Stimulated activated CD8-positive, alpha-beta memory T cell treated with anti-CD3 and anti-CD28 coated beads, Interleukin-12 subunit alpha, Interleukin-12 subunit beta, amount 100 ng/mL, for 24 hours (primary cell): ENCODE data around the gene P2RX1.
"Not testable (repeated sequence)": the region's sequence is repeated elsewhere in the genome, so short reads cannot be mapped to it uniquely, and the experiment has no call there.

Source experiments
- DNase-seq: peaks from one replicate; pipeline ENCODE4 v3.0.0-alpha.2; 2020; ENCODE audit errors: extremely low read depth

Gene P2RX1

DNA sequence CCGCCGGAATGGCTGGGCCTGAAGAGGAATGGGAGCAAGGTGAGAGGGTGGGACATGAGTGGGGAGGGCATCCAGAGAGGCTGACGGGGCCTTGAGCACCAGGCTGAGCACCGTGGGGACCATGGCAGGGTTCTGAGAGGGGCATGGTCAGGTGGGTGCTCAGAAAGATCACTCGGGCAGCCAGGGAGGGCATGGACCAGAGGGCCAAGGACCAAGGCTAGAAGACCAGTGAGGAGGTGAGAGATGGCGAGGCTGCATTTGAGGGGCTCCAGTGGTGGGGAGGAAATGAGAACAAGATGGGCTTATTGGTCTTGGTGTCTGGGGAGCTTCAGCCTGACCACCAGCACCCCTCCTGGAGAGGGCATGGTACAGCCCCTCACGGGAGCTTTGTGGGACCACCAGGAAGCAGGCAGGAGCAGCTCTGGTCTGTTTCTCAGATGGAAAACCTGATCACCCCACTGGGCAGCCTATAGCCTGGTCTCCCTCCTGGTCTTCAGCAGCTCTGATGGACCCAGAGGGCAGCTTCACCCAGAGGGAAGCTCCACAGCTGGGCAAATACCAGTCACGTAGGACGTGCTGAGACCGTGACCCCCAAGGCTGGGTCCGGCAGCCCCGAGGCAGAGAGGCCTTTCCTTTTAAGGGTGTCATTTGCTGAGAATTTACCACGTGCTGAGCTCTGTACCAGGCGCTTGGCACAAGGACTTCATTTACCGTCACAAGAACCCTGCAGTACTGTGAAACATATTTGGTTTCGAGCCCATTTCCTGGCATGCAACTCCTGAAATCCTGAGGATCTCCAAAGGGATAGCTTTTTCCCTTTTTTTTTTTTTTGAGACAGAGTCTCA, 58.8 kb downstream of the P2RX1 start:
- DNase-seq = no peak

DNA sequence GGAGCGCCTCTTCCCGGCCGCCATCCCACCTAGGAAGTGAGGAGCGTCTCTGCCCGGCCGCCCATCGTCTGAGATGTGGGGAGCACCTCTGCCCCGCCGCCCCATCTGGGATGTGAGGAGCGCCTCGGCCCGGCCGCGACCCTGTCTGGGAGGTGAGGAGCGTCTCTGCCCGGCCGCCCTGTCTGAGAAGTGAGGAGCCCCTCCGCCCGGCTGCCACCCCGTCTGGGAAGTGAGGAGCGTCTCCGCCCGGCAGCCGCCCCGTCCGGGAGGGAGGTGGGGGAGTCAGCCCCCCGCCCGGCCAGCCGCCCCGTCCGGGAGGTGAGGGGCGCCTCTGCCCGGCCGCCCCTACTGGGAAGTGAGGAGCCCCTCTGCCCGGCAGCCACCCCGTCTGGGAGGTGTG, 62.1 kb downstream of the P2RX1 start:
- not testable (repeated sequence) for DNase-seq

DNA sequence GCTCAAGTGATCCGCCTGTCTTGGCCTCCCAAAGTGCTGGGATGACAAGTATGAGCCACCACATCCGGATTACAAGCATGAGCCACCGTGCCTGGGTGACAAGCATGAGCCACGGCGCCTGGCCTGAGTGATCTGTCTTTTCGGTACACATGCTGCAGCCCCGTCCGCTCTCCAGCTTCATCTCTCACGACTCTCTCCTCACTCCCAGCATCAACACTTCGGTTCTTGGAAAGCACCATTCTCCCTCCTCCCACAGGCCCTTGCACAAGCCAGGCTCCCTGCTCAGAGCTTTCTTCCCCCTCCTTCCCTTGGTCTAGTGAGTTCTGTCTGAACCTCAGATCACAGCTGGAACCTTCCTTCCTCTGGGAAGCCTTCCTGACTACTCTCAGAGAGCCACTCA, 63.7 kb downstream of the P2RX1 start:
- DNase-seq = no peak

DNA sequence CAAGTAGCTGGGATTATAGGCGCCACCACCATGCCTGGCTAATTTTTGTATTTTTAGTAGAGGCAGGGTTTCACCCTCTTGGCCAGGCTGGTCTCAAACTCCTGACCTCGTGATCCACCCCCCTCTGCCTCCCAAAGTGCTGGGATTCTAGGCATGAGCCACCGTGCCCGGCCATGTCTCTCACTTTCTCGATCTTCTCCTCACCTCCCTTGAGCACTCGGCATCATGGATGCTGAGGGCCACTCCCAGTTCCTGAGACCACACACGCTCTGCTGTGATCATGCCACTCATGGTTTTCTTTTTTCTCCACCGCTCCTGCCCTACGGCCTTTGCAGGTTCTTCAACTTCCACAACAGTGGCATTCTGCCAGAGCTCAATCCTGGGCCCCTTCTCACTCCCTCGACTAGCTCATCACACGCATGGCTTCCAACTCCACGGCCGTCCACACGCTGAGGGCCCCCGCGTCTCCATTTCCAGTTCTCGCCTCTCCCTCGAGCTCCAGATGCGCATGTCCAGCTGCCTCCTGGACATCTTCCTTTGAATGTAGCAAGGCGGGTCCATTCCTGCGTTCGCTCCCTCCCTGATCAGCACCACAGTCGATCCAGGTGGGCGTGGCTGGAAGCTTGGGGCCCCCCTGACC, 64.7 kb downstream of the P2RX1 start:
- DNase-seq = no peak

DNA sequence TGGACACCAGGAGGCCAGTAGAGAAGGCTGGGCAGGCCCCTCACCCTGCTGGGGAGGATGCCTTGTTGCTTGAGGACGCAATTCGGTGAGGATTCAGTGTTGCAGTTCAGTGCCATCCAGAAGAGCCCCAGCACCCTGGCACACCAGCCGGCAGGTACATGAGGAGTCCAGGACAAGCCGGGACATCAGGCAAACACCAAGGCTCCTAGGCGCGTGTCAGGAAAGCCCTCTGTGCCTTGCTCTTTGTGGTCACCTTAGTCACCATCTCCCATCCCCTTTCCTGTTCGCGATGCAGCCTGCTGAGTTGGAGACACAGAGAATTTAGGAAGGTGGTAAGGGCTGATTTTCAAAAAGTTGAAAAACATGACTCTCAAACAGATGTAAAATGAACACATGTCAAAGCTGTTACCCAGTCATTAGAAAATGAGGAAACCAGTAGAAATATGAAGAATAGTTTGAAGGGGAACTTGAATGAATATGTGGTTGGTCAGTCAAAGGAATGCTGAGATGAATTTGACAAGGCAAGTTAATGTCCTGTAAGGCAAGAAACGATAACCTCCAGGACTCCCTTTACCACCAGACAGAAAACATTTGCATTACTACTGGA, 67.9 kb downstream of the P2RX1 start:
- DNase-seq = no peak

DNA sequence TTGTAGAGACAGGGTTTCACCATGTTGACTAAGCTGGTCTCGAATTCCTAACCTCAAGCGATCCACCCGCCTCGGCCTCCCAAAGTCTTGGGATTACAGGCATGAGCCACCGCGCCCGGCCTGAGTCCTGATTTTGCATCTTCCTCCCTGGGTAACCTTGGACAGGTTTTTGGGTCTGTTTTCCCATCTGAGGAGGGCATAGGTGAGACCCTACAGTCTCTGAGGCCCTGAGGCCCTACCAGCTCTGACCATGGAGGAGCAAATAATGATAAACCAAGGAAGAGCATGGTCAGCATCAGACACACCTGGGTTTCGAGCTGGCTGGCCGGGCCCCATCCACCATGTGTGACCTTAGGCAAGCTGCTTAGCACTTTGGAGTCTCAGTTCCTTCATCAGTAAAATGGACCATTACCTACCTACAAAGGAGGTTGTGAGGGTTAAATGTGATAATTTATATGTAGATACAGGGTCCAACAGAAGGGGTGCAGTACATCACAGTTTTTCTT, 69.0 kb downstream of the P2RX1 start:
- DNase-seq = no peak
